HG03103 (cell line): ENCODE data around the gene DMAP1.

ENCODE experiments used
- ATAC-seq: cut with Tn5 transposase; IDR thresholded peaks from one replicate; pipeline ENCODE4 v1.9.1; 2021; ENCODE audit warnings: low read depth; ENCODE audit not compliant: unreplicated experiment

The DMAP1 gene

DNA sequence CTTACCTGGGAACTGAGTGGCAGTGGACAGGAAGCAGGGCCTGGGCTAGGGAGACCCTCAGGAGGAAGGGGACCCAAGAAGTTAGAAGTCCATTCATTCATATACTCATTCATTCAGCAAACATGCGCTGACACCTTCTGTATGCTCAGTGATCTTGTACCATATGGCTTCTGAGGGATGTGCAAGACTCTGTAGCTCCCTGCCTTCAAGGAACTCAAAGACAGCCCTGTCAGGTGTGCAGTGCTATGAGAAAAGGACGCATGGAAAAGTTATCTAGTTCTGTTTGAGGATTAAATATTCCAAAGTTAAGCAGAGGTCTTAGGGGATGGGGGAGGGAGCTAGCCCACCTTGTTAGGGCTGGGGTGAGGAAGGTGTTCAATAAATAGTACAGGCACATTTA, 12.5 kb downstream of the DMAP1 start:
- no peak for ATAC-seq

DNA sequence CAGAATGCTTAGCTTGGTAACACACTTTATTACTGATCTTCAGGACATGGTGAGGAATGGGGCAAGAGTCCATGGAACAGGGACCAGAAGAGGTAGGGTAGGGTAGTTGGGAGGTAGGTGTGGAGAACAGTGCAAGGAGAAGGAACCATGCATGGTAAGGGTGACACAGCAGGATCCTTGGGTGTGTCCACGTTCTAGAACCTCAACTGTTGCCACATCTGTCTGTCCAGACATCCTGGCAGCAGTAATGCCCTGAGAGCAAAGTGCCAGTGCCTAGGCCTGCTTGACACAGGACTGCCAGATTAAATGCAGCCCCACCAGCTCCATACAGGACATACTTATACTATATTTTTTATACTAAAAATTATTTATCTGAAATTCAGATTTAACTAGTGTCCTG, 13.9 kb downstream of the DMAP1 start:
- no peak for ATAC-seq

DNA sequence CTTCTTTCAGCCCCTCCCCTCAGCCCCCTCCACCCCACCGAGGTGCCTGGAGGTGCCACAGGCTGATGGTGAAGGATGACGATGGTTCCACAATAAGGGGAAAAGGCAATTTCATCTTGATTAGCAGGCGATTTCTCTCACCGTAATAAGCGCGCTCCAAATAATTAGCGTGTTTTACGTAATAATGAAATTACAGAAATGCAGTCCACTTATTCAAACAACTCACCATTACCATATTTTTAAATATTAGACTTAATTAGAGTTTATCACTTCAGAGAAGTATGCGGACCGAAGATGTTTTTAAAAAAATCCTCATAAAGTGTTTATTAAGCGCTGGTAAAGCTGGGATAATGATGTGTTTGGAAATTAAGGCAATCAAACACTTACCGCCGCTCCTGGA, 14.9 kb downstream of the DMAP1 start:
- no peak for ATAC-seq

DNA sequence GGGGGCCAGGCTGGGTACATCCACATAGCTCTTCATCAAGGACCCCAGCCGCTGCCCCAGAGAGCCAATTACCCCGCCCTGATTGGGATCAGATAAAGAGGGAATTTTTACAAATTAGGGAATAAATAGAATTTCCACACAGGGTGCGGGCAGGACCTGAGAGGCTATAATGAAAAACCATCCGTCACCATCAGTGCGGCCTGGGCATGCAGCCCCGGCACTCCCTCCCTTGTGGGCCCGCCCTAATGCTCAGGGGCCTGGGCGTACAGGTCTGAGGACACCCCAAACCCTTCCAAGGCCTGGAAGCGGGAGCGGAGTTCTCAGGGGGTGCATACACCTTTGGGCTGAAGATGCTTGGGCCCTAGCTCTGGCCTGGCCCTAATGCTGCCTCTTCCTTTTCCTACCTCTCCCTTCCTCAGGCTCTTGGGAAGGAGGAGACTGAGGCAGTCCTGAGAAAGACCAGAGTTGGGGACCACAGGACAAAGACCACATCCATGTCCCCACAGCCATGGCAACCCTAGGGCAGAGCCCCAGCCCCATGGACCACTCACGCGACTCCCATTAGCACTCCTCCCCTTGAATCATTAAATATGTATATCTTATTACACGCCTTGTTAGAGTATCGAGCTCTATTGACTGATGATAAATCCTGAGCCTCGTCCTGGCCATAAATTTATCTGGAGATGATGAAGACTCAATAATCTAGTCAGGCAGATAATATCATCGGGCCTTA, 16.3 kb downstream of the DMAP1 start:
- no peak for ATAC-seq

DNA sequence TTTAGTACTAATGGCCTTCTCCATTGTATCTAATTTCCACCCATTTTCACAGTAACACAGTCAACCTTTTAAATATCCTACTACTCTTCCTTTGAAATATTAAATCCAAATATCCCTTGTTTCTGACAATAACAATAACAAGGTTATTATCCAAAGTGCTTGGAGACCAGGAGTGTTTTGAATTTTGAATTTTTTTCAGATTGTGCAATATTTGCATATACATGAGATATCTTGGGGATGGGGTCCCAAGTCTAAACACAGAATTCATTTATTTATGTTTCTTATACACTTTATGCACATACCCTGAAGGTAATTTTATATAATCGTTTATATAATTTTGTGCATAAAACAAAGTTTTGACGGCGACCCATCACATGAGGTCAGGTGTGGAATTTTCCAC, 17.5 kb downstream of the DMAP1 start:
- ATAC-seq: no peak

DNA sequence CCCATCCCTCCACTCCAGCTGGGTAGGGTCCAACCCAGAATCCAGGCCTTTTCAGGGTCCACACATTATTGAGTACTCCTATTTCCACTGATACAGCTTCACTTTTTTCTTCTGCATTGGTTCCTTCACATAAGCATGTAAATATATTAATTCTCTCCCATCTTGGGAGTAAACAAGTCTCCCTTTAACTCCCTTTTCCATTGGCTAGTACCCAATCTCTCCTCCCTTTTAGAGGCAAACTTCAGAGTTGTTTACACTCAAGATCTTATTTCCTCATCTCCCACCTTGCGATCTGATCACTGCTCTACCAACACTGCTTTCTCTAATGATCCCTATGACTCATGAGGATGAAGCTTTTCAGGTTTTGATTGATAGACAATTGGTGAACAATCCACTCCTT, 20.3 kb downstream of the DMAP1 start:
- ATAC-seq: no peak

GRCh38 chr1:44235808-44236207, 22.5 kb downstream of the DMAP1 start:
- ATAC-seq: no peak

DNA sequence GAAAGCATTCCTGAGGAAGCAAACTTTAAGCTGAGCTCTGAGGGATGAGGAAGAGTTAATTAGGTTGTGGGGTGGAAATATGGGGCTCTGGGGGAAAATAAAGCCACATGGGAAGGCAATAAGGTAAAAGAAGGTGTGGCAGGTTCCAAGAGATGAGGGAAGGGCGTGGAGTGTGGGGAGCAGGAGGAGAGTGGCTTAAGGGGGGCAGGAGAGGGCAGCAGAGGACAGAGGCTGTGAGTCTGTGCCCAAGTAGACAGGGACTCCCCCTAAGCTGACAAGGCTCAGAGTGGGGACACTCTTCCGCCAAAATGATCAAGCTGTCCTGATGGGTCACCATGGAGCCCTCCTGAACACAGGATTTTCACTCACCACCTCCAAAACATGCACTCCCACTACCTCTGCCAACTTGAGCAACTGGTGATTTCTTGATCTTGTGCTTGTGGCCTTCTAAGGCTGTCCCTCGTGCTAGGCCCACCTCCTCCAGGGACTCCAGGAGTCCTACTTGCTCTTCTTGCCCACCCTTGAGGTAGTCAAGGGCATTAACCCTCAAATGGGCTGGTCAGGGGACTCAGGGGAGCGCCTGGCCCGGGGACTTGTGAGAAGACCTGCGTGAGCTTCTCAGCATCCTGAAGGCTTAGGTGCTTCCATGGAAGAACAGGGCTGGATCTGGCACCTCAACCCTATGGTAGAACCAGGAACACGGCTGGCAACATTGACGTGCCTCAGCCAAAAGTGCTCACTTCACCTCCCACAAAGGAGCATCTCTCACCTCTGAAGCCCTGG, 23.4 kb downstream of the DMAP1 start:
- ATAC-seq: no peak

- no peak for ATAC-seq
Measured at GRCh38 chr1:44237721-44238457, 24.6 kb downstream of the DMAP1 start.

- ATAC-seq: no peak
Measured at GRCh38 chr1:44238660-44239059, 25.4 kb downstream of the DMAP1 start.

DNA sequence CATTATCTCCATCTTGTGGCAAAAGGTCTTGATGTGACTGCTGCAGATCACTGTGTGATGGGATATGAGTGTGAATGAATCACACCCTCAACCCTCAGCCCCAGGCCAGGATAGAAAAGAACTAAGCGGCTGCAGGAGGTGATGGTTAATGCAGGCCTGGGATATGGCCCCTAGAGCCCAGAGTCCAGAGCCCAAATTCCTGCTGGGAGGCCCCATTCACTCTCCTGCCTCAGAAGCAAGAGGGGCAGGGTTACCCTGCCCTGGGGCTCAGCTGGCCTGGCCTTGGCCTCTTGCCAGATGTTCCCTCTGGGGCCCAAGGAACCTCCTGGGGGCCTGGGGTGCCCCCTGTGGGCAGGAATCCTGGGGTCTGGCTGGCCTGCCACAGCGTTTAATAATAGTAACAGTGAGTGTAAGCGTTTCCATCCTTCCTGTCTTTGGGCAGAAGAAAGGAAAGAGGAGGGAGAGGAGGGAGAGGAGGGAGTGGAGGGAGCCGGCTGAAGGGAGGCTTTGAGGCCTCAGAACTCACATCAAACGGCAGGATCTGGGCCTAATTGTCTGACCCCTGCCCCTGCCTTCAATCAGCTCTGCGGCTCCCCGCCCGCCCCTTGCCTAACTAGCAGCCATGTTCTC, 26.2 kb downstream of the DMAP1 start:
- no peak for ATAC-seq

DNA sequence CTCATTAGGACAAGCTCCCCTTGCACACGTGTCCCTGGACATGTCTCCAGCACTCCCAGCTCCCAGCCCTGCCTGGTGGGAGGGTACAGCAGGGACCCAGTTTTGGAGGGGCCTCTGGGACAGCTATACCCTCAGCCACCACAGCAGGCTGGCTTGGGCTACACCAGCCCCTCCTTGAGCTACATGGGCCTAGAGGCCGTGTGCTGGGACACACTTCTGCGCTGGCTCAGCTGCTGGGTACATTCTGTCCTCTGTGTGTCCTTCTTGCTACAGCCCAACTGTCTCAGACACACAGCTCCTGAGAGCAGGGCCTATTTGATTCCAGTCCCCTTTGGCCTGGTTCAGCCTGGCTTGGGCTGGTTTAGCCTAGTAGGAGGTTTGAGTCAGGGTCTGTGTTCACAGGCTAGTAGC, 26.7 kb downstream of the DMAP1 start:
- ATAC-seq: no peak

- no peak for ATAC-seq
Measured at GRCh38 chr1:44240802-44241671, 27.8 kb downstream of the DMAP1 start.

GRCh38 chr1:44242746-44243145, 29.5 kb downstream of the DMAP1 start:
- no peak for ATAC-seq

DNA sequence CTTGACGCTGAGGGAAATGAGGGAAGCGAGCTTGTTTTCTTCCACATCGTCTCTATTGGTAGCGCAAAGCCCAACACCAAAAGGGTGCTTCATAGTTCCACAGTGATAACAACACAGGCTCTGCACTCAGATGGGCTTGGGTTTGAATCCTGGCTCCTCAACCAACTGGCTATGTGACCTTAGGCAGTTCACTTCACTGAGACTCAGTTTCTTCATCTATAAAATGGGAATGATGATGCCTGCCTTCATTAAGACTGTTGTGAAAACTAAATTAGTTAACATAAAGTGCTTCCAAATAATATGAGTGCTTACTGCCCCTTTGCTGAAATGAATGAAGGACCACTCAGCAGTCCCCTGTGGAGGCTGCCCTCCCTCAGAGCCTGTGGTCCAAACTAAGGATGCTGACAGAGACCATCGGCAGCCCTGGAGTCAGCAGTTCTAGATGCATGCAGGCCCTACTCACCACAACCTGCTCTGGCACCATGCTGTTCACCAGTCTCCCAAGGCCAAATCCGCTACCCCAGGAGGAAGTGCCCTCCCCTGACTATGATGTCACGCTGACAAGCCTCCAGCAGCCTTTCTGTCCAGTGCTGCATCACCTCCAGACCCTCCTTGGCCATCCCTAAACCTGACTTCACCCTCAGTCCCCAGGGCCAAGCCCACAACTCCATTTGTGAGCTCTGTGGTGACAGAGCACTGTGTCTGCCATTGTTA, 30.7 kb downstream of the DMAP1 start:
- ATAC-seq: no peak

DNA sequence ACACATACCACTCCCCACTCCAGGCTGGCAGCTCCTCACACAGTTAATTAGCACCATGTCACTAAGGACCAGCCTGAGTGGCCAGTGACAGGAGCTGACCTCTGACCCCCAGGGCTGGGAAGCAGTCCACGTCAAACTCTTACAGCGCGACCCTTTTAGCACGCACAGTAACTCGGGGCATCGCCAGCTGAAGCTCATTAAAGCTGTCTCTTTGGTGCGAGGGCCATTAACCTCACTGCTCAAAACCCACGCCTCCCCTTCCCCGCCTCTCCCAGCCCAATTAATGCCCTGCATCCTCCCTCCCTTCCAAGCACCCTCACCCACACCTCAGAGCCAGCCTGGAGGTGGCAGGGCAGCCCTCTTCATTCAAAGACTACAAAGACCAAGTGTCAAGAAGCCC, 31.7 kb downstream of the DMAP1 start:
- ATAC-seq: no peak

DNA sequence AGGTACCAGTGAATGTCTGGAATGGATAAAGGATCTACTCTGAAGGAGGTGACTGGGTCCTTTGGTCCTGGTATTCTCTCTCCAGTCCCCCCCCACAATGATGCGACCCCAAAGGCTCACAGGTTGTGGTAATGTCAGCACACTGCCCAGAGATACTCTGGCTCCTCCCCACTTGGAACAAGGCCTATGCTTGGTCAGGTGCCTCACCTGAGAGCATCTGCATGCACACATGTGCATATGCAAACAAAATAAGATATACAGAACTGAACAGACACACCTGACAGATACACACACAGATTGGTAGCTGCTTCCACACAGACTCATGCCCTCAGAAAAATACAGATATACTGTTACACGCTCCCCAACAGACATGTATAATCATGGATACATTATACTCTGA, 33.5 kb downstream of the DMAP1 start:
- no peak for ATAC-seq

DNA sequence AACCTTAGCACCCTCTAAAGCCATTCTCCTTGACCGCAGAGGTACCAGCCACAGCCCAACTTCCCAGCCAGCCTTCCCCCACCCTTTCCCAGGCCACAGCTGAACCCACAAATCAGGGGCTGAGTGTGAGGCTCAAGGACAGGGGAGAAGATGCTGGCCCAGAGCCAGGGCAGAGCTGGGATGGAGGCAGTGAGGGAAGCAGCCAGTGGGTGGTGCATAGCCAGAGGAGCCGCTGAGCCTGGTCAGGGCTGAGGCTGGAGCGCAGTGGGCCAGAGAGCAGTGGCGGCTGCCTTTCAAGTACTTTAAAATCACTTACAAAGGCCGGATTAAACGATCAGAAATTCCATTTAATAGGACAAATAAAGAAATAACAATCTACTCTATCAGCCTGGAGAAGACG, 36.3 kb downstream of the DMAP1 start:
- no peak for ATAC-seq

GRCh38 chr1:44250068-44250781, 37.0 kb downstream of the DMAP1 start:
- no peak for ATAC-seq
